GM23248 (cell line): ENCODE measurements around the gene SYNPO2. TPM values are rescaled to one million over a fixed set of nuclear protein-coding genes. Genes with fewer than 3 reads are reported as not detected.

Experiments used
- DNase-seq: peaks from one replicate; pipeline ENCODE4 v3.0.0-alpha.2; 2015
- H2AFZ ChIP-seq: fragments of 200-600 bp; sonication (generic); 2 replicates; pipeline ENCODE4 v1.6.1; 2016; ENCODE audit warnings: antibody characterized with exemption
- H3F3A ChIP-seq: fragments of 200-600 bp; sonication (generic); 2 replicates; pipeline ENCODE4 v1.6.1; 2016; ENCODE audit warnings: mild to moderate bottlenecking, antibody characterized with exemption, mixed run types; ENCODE audit not compliant: insufficient read depth
- H3K27ac ChIP-seq: fragments of 200-600 bp; sonication (generic); 2 replicates; pipeline ENCODE4 v1.5.1; 2016; ENCODE audit warnings: mild to moderate bottlenecking
- H3K27me3 ChIP-seq: fragments of 200-600 bp; sonication (generic); replicated peaks from 2 replicates; pipeline ENCODE4 v1.6.1; 2016; ENCODE audit warnings: mild to moderate bottlenecking; ENCODE audit not compliant: insufficient read depth
- H3K36me3 ChIP-seq: fragments of 200-600 bp; sonication (generic); 2 replicates; pipeline ENCODE4 v1.6.1; 2016; ENCODE audit warnings: low read depth, mild to moderate bottlenecking
- H3K4me1 ChIP-seq: fragments of 200-600 bp; sonication (generic); 2 replicates; pipeline ENCODE4 v1.6.1; 2016; ENCODE audit warnings: mild to moderate bottlenecking; ENCODE audit not compliant: insufficient read depth
- H3K4me2 ChIP-seq: fragments of 200-600 bp; sonication (generic); one replicate; pipeline ENCODE4 v1.6.1; 2016; ENCODE audit warnings: mild to moderate bottlenecking; ENCODE audit not compliant: unreplicated experiment
- H3K4me3 ChIP-seq: fragments of 200-600 bp; sonication (generic); 2 replicates; pipeline ENCODE4 v1.5.1; 2016; ENCODE audit warnings: mild to moderate bottlenecking
- H3K79me2 ChIP-seq: fragments of 200-600 bp; sonication (generic); 2 replicates; pipeline ENCODE4 v1.6.1; 2016; ENCODE audit warnings: mild to moderate bottlenecking; ENCODE audit not compliant: insufficient read depth
- H3K9ac ChIP-seq: fragments of 200-600 bp; sonication (generic); 2 replicates; pipeline ENCODE4 v1.6.1; 2016; ENCODE audit warnings: mild to moderate bottlenecking
- H3K9me2 ChIP-seq: fragments of 200-600 bp; sonication (generic); 2 replicates; pipeline ENCODE4 v1.6.1; 2016; ENCODE audit warnings: mixed run types, mild to moderate bottlenecking, moderate library complexity; ENCODE audit not compliant: insufficient read depth
- H3K9me3 ChIP-seq: fragments of 200-600 bp; sonication (generic); one replicate; pipeline ENCODE4 v1.6.1; 2017; ENCODE audit warnings: low read depth
- H4K20me1 ChIP-seq: fragments of 200-600 bp; sonication (generic); 2 replicates; pipeline ENCODE4 v1.6.0; 2016; ENCODE audit not compliant: insufficient read depth
- EZH2 ChIP-seq: fragments of 200-600 bp; sonication (generic); IDR thresholded peaks from 2 replicates; pipeline ENCODE4 v1.6.1; 2018; ENCODE audit warnings: antibody characterized with exemption, mild to moderate bottlenecking; ENCODE audit not compliant: insufficient read depth, poor library complexity, severe bottlenecking
- EZH2phosphoT487 ChIP-seq: fragments of 200-600 bp; sonication (generic); IDR thresholded peaks from 2 replicates; pipeline ENCODE4 v1.6.1; 2018; ENCODE audit warnings: antibody characterized with exemption, moderate library complexity, mild to moderate bottlenecking, low read depth; ENCODE audit not compliant: insufficient read depth
- WGBS, 2 experiments: methylation state at CpG; one replicate each; pipeline ENCODE4 v1.1.6; 2015 to 2017; ENCODE audit warnings: low lambda C conversion rate in 2 of 2, low coverage in 1 of 2; ENCODE audit errors: missing lambda C conversion rate in 2 of 2; 5-methylcytosine and 5-hydroxymethylcytosine counted together
- in situ Hi-C: fragments of 300-500 bp; cut with MboI; formaldehyde crosslinking; loops from 2 replicates; pipeline ENCODE4 v1.15.0; 2020
- polyA plus RNA-seq: library from polyadenylated mRNA; unstranded; fragments of >200 nt; fragmentation: Nextera tagmentation; extraction: Ambion mirVana; gene quantifications from 2 replicates; pipeline ENCODE4 v1.2.1, GENCODE V29; 2016
- total RNA-seq: library from RNA; depleted of rRNA; stranded (reverse); fragments of >200 nt; shearing (Covaris generic); gene quantifications from 2 replicates; pipeline ENCODE4 v1.2.3, GENCODE V29; 2014

Gene SYNPO2
- total and polyA plus RNA-seq, 2 experiments from 2014 or later = 3.1 to 5.0 TPM

GRCh38 chr4:118849867-118850487, 38.7 kb upstream of the SYNPO2 start:
- H3K27me3 ChIP-seq = no peaks in the 10 kb centered on the region
- H3K36me3 ChIP-seq = no peaks in the 10 kb centered on the region
- no peaks in the 10 kb centered on the region for H4K20me1 ChIP-seq
- no peaks in the 10 kb centered on the region for H3F3A ChIP-seq
- H2AFZ ChIP-seq = peak overlapping the region; percentile 92
- H3K4me3 ChIP-seq = peak overlapping the region; percentile 66
- peak overlapping the region; percentile 50 for H3K4me2 ChIP-seq
- no peaks in the 10 kb centered on the region for H3K9me2 ChIP-seq
- peak overlapping the region; percentile 58; the same call in 1 of the 2 replicates for H3K9ac ChIP-seq
- in situ Hi-C loops = no loop called here
- H3K4me1 ChIP-seq = peaks cover 7% of the 10 kb centered on the region; the same call in 1 of the 2 replicates
- no peak for DNase-seq
- H3K27ac ChIP-seq = no peak overlapping the region
- no peaks in the 10 kb centered on the region for H3K9me3 ChIP-seq
- 94 to 98% methylated on average over 2 of the region's 2 CpGs for WGBS, 2 experiments
- TF ChIP-seq EZH2 (no peak), EZH2phosphoT487 (no peak)
- no peaks in the 10 kb centered on the region for H3K79me2 ChIP-seq

GRCh38 chr4:118850488-118851173, 38.0 kb upstream of the SYNPO2 start:
- H3K79me2 ChIP-seq = no peaks in the 10 kb centered on the region
- H3K9me3 ChIP-seq = no peaks in the 10 kb centered on the region
- peak; percentile 36 for DNase-seq
- WGBS, 2 experiments = 57 to 60% methylated on average over 8 of the region's 8 CpGs
- peak overlapping the region; percentile 50 for H3K4me2 ChIP-seq
- no peaks in the 10 kb centered on the region for H3K27me3 ChIP-seq
- in situ Hi-C loops = no loop called here
- peak overlapping the region; percentile 92 for H2AFZ ChIP-seq
- H3K9me2 ChIP-seq = no peaks in the 10 kb centered on the region
- no peak overlapping the region for H3K27ac ChIP-seq
- TF ChIP-seq EZH2 (no peak), EZH2phosphoT487 (no peak)
- peaks cover 7% of the 10 kb centered on the region; the same call in 1 of the 2 replicates for H3K4me1 ChIP-seq
- peak overlapping the region; percentile 66 for H3K4me3 ChIP-seq
- H4K20me1 ChIP-seq = no peaks in the 10 kb centered on the region
- H3K9ac ChIP-seq = peak overlapping the region; percentile 58
- no peaks in the 10 kb centered on the region for H3F3A ChIP-seq
- no peaks in the 10 kb centered on the region for H3K36me3 ChIP-seq

- Histone ChIP-seq H3K4me2 (no peak overlapping the region), H2AFZ (peak overlapping the region; percentile 33; the same call in 1 of the 2 replicates), H3K9me3 (no peaks in the 10 kb centered on the region), H3K27ac (no peak overlapping the region), H3K9ac (no peak overlapping the region), H3K9me2 (no peaks in the 10 kb centered on the region), H3K4me1 (no peaks in the 10 kb centered on the region), H3K4me3 (no peak overlapping the region), H4K20me1 (no peaks in the 10 kb centered on the region), H3K36me3 (no peaks in the 10 kb centered on the region), H3K27me3 (no peaks in the 10 kb centered on the region), H3F3A (no peaks in the 10 kb centered on the region), H3K79me2 (no peaks in the 10 kb centered on the region)
- in situ Hi-C loops = no loop called here
- DNase-seq = no peak
- no peak for TF ChIP-seq EZH2
- no peak for TF ChIP-seq EZH2phosphoT487
- WGBS, 2 experiments = 49 to 63% methylated on average over 2 of the region's 2 CpGs
These were observed 30.9 kb upstream of the SYNPO2 start for GRCh38 chr4:118857760-118858159.

GRCh38 chr4:118858779-118859178, 29.9 kb upstream of the SYNPO2 start:
- H3K27ac ChIP-seq = no peak overlapping the region
- DNase-seq = no peak
- no peaks in the 10 kb centered on the region for H3F3A ChIP-seq
- no peak overlapping the region for H3K4me2 ChIP-seq
- no peaks in the 10 kb centered on the region for H4K20me1 ChIP-seq
- no peak overlapping the region for H2AFZ ChIP-seq
- H3K4me3 ChIP-seq = no peak overlapping the region
- H3K9ac ChIP-seq = no peak overlapping the region
- no peaks in the 10 kb centered on the region for H3K36me3 ChIP-seq
- WGBS, 2 experiments = 82 to 93% methylated on average over 2 of the region's 2 CpGs
- H3K79me2 ChIP-seq = no peaks in the 10 kb centered on the region
- in situ Hi-C loops = no loop called here
- no peaks in the 10 kb centered on the region for H3K9me2 ChIP-seq
- no peaks in the 10 kb centered on the region for H3K4me1 ChIP-seq
- TF ChIP-seq EZH2phosphoT487 (no peak), EZH2 (no peak)
- no peaks in the 10 kb centered on the region for H3K9me3 ChIP-seq
- H3K27me3 ChIP-seq = no peaks in the 10 kb centered on the region
